ENCODE data around the gene SLC29A2.

Gene SLC29A2

DNA sequence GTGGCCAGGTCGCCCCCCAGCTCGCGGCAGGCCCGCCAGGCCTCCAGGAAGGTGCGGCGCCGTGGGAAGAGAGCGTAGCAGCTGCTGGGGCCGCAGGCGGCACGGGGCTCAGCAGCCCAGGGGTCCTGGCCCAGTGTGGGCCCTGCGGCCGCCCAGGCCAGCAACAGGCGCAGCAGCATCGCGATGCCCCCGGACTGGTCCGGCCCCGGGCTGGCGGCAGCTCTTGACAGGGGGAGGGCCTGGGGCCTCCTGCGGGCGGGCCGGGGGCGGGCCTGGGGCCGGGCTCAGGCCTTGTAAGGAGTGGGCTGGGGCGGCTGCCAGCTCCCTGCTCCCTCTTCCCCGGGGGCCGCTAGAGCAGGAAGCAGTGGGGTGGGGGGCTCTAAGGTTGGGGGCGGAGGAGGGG, 54.7 kb downstream of the SLC29A2 start, which contains the start of gene CD248:
Gene CD248 (minus strand): TSS at position 196 of the 403 bp plus-strand sequence. CDS start 17 bp downstream, at position 179.
- TF ChIP-seq ZFP3 (CRISPR knock-in tag; IDR thresholded peaks at IDR 0.05) (no peak), ISL1 (CRISPR knock-in tag; IDR thresholded peaks at IDR 0.05) (no peak), ESRRG (CRISPR knock-in tag; IDR thresholded peaks at IDR 0.05) (no peak), RARB (CRISPR knock-in tag; IDR thresholded peaks at IDR 0.05) (no peak)
- ATAC-seq = no peak

DNA sequence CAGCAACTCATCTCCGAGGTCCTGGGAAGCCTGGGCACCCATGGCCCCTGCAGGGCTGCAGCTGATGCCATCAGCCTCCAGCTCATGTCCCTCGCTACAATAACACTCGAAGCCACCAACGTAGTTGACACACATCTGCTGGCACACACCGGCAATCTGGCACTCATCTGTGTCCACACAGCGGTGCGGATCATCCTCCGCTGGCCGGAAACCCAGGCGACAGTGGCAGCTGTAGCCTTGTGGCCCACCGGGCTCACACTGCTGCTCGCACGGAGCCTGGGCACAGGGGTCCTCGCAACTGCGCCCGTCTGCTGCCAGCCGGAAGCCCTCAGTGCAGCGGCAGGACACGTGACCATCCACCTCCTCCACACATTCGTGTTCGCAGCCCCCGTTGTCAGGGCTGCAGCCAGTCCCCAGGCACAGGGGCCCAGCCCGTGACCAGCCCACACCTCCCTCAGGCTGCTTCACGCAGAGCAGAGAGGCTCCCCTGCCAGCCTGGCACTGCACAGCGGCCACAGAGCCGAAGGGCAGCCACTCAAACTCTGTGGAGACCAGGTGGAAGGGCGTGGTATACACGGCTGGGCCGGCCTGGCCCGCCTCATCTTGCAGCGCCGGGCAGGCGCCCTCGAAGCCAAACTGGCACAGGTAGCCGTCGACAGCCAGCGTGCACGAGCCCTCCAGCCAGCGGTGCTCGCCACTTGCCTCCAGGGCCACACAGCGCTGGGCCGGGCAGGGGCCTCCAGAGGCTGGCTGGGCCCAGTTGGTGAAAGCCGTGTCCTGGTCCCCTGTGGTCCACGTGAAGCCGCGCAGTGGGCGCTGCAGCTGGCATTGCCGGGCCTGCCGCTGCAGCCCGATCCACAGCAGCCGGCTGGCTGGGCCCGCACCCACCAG, 55.4 kb downstream of the SLC29A2 start:
- TF ChIP-seq RARB (CRISPR knock-in tag; IDR thresholded peaks at IDR 0.05) = no peak
- TF ChIP-seq ESRRG (CRISPR knock-in tag; IDR thresholded peaks at IDR 0.05) = no peak
- no peak for TF ChIP-seq ZC3H10 (CRISPR knock-in tag; IDR thresholded peaks at IDR 0.05)
- ATAC-seq = no peak

- TF ChIP-seq PPARA (CRISPR knock-in tag; IDR thresholded peaks at IDR 0.05; ENCODE audit: borderline replicate concordance) (no peak), BACH2 (CRISPR knock-in tag; IDR thresholded peaks at IDR 0.05; ENCODE audit: borderline replicate concordance) (no peak), ARNTL (CRISPR knock-in tag; IDR thresholded peaks at IDR 0.05; ENCODE audit: borderline replicate concordance, low read depth) (no peak), TCF4 (CRISPR knock-in tag; IDR thresholded peaks at IDR 0.05; ENCODE audit: borderline replicate concordance) (no peak), ESRRG (CRISPR knock-in tag; IDR thresholded peaks at IDR 0.05) (no peak), OSR1 (CRISPR knock-in tag; IDR thresholded peaks at IDR 0.05) (no peak), SNAI2 (CRISPR knock-in tag; IDR thresholded peaks at IDR 0.05) (no peak), RARB (CRISPR knock-in tag; IDR thresholded peaks at IDR 0.05) (no peak), ISL1 (CRISPR knock-in tag; IDR thresholded peaks at IDR 0.05) (no peak), TSHZ2 (CRISPR knock-in tag; IDR thresholded peaks at IDR 0.05) (no peak), ZNF8 (CRISPR knock-in tag; IDR thresholded peaks at IDR 0.05) (no peak), ZNF70 (CRISPR knock-in tag; IDR thresholded peaks at IDR 0.05) (no peak), ZFP30 (CRISPR knock-in tag; IDR thresholded peaks at IDR 0.05) (no peak), ZNF565 (CRISPR knock-in tag; conservative IDR thresholded peaks at IDR 0.05; ENCODE audit: low read depth) (no peak), ZFP3 (CRISPR knock-in tag; IDR thresholded peaks at IDR 0.05) (no peak), ZC3H10 (CRISPR knock-in tag; IDR thresholded peaks at IDR 0.05) (no peak)
- TF ChIP-seq, protein P1, sequence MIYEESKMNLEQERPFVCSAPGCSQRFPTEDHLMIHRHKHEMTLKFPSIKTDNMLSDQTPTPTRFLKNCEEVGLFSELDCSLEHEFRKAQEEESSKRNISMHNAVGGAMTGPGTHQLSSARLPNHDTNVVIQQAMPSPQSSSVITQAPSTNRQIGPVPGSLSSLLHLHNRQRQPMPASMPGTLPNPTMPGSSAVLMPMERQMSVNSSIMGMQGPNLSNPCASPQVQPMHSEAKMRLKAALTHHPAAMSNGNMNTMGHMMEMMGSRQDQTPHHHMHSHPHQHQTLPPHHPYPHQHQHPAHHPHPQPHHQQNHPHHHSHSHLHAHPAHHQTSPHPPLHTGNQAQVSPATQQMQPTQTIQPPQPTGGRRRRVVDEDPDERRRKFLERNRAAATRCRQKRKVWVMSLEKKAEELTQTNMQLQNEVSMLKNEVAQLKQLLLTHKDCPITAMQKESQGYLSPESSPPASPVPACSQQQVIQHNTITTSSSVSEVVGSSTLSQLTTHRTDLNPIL (CRISPR knock-in tag; IDR thresholded peaks at IDR 0.05; ENCODE audit: low read depth) = no peak
- TF ChIP-seq, protein P2, sequence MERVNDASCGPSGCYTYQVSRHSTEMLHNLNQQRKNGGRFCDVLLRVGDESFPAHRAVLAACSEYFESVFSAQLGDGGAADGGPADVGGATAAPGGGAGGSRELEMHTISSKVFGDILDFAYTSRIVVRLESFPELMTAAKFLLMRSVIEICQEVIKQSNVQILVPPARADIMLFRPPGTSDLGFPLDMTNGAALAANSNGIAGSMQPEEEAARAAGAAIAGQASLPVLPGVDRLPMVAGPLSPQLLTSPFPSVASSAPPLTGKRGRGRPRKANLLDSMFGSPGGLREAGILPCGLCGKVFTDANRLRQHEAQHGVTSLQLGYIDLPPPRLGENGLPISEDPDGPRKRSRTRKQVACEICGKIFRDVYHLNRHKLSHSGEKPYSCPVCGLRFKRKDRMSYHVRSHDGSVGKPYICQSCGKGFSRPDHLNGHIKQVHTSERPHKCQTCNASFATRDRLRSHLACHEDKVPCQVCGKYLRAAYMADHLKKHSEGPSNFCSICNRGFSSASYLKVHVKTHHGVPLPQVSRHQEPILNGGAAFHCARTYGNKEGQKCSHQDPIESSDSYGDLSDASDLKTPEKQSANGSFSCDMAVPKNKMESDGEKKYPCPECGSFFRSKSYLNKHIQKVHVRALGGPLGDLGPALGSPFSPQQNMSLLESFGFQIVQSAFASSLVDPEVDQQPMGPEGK (CRISPR knock-in tag; IDR thresholded peaks at IDR 0.05; ENCODE audit: borderline replicate concordance) = no peak
- TF ChIP-seq, protein P3, sequence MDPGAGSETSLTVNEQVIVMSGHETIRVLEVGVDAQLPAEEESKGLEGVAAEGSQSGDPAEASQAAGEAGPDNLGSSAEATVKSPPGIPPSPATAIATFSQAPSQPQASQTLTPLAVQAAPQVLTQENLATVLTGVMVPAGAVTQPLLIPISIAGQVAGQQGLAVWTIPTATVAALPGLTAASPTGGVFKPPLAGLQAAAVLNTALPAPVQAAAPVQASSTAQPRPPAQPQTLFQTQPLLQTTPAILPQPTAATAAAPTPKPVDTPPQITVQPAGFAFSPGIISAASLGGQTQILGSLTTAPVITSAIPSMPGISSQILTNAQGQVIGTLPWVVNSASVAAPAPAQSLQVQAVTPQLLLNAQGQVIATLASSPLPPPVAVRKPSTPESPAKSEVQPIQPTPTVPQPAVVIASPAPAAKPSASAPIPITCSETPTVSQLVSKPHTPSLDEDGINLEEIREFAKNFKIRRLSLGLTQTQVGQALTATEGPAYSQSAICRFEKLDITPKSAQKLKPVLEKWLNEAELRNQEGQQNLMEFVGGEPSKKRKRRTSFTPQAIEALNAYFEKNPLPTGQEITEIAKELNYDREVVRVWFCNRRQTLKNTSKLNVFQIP (CRISPR knock-in tag; IDR thresholded peaks at IDR 0.05; ENCODE audit: borderline replicate concordance, low read depth) = no peak
- TF ChIP-seq, protein P4, sequence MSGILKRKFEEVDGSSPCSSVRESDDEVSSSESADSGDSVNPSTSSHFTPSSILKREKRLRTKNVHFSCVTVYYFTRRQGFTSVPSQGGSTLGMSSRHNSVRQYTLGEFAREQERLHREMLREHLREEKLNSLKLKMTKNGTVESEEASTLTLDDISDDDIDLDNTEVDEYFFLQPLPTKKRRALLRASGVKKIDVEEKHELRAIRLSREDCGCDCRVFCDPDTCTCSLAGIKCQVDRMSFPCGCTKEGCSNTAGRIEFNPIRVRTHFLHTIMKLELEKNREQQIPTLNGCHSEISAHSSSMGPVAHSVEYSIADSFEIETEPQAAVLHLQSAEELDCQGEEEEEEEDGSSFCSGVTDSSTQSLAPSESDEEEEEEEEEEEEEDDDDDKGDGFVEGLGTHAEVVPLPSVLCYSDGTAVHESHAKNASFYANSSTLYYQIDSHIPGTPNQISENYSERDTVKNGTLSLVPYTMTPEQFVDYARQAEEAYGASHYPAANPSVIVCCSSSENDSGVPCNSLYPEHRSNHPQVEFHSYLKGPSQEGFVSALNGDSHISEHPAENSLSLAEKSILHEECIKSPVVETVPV (CRISPR knock-in tag; IDR thresholded peaks at IDR 0.05) = no peak
- no peak for ATAC-seq
These were observed 56.1 kb downstream of the SLC29A2 start for GRCh38 chr11:66315498-66315885.
